ENCODE results near the gene RAB12.
"Not testable (repeated sequence)": the region's sequence is repeated elsewhere in the genome, so short reads cannot be mapped to it uniquely, and the experiment has no call there.

RAB12 gene

GRCh38 chr18:8611916-8612576, 2.8 kb downstream of the RAB12 start:
- DNase-seq (ENCODE audit: low spot score) = no peak

GRCh38 chr18:8614875-8615274, 5.6 kb downstream of the RAB12 start:
- DNase-seq (ENCODE audit: low spot score) = no peak

- DNase-seq (ENCODE audit: low spot score) = no peak
Measured at GRCh38 chr18:8615397-8616027, 6.3 kb downstream of the RAB12 start.

GRCh38 chr18:8616028-8616401, 6.8 kb downstream of the RAB12 start:
- no peak for DNase-seq (ENCODE audit: low spot score)

- DNase-seq (ENCODE audit: low spot score) = no peak
Measured at GRCh38 chr18:8617907-8618306, 8.7 kb downstream of the RAB12 start.

- DNase-seq (ENCODE audit: low spot score) = no peak
Measured at GRCh38 chr18:8619041-8619440, 9.8 kb downstream of the RAB12 start.

GRCh38 chr18:8619835-8620577, 10.8 kb downstream of the RAB12 start:
- no peak for DNase-seq (ENCODE audit: low spot score)

- no peak for DNase-seq (ENCODE audit: low spot score)
Measured at GRCh38 chr18:8620845-8621244, 11.6 kb downstream of the RAB12 start.

- not testable (repeated sequence) for DNase-seq (ENCODE audit: low spot score)
Measured at GRCh38 chr18:8622625-8623024, 13.4 kb downstream of the RAB12 start.

- no peak for DNase-seq (ENCODE audit: low spot score)
Measured at GRCh38 chr18:8623549-8624106, 14.4 kb downstream of the RAB12 start.

- no peak for DNase-seq (ENCODE audit: low spot score)
Measured at GRCh38 chr18:8625461-8626092, 16.3 kb downstream of the RAB12 start.

- no peak for DNase-seq (ENCODE audit: low spot score)
Measured at GRCh38 chr18:8626414-8627106, 17.3 kb downstream of the RAB12 start.

GRCh38 chr18:8627107-8627472, 17.9 kb downstream of the RAB12 start:
- DNase-seq (ENCODE audit: low spot score) = no peak

- DNase-seq (ENCODE audit: low spot score) = no peak
Measured at GRCh38 chr18:8627540-8627939, 18.3 kb downstream of the RAB12 start.

GRCh38 chr18:8629602-8630001, 20.4 kb downstream of the RAB12 start:
- DNase-seq (ENCODE audit: low spot score) = no peak

- no peak for DNase-seq (ENCODE audit: low spot score)
Measured at GRCh38 chr18:8630546-8630945, 21.3 kb downstream of the RAB12 start.

- no peak for DNase-seq (ENCODE audit: low spot score)
Measured at GRCh38 chr18:8631265-8631664, 22.0 kb downstream of the RAB12 start.

- no peak for DNase-seq (ENCODE audit: low spot score)
Measured at GRCh38 chr18:8632386-8632785, 23.1 kb downstream of the RAB12 start.

GRCh38 chr18:8634508-8634907, 25.3 kb downstream of the RAB12 start:
- no peak for DNase-seq (ENCODE audit: low spot score)

- DNase-seq (ENCODE audit: low spot score) = no peak
Measured at GRCh38 chr18:8635087-8635486, 25.9 kb downstream of the RAB12 start.

- DNase-seq (ENCODE audit: low spot score) = no peak
Measured at GRCh38 chr18:8639762-8640161, 30.5 kb downstream of the RAB12 start.

GRCh38 chr18:8643326-8643878, 34.2 kb downstream of the RAB12 start:
- no peak for DNase-seq (ENCODE audit: low spot score)

All from HuH-7.5 (cell line).